Astrocyte (in vitro differentiated cells and primary cell): Measurements from ENCODE around the gene COLQ. TPM values are rescaled to one million over a fixed set of nuclear protein-coding genes. Genes with fewer than 3 reads are reported as not detected.
"Not testable (repeated sequence)": the region's sequence is repeated elsewhere in the genome, so short reads cannot be mapped to it uniquely, and the experiment has no call there.

Experiments used
- DNase-seq: peaks from one replicate; pipeline ENCODE4 v3.0.0-alpha.2; 2010; ENCODE audit warnings: low read depth
- FAIRE-seq: peaks from 2 replicates; lab custom pipeline; 2011; peaks lifted over from hg19 to GRCh38; lab: Jason Lieb, UNC
- H2AFZ ChIP-seq: 2 replicates; pipeline ENCODE4 v1.6.0; 2012; ENCODE audit warnings: low read depth, low read length, inconsistent platforms
- H3K27ac ChIP-seq: 2 replicates; pipeline ENCODE4 v1.5.1; 2011; ENCODE audit warnings: low read depth, low read length, inconsistent platforms
- H3K27me3 ChIP-seq: 2 replicates; pipeline ENCODE4 v1.6.0; 2011; ENCODE audit warnings: low read length, inconsistent platforms; ENCODE audit not compliant: insufficient read depth
- H3K36me3 ChIP-seq: 2 replicates; pipeline ENCODE4 v1.5.1; 2011; ENCODE audit warnings: low read length, inconsistent platforms; ENCODE audit not compliant: insufficient read depth
- H3K4me1 ChIP-seq: 2 replicates; pipeline ENCODE4 v1.5.1; 2011; ENCODE audit warnings: low read length, inconsistent platforms; ENCODE audit not compliant: insufficient read depth
- H3K4me2 ChIP-seq: 2 replicates; pipeline ENCODE4 v1.6.0; 2012; ENCODE audit warnings: low read length, inconsistent platforms
- H3K4me3 ChIP-seq: 2 replicates; pipeline ENCODE4 v1.5.1; 2011; ENCODE audit warnings: low read depth, mild to moderate bottlenecking, low read length, inconsistent platforms; ENCODE audit not compliant: insufficient read depth
- H3K79me2 ChIP-seq: 2 replicates; pipeline ENCODE4 v1.6.0; 2012; ENCODE audit warnings: mild to moderate bottlenecking, low read length, inconsistent platforms; ENCODE audit not compliant: insufficient read depth
- H3K9ac ChIP-seq: 2 replicates; pipeline ENCODE4 v1.6.0; 2012; ENCODE audit warnings: mild to moderate bottlenecking, low read length, inconsistent platforms
- H3K9me3 ChIP-seq: 2 replicates; pipeline ENCODE4 v1.5.1; 2012; ENCODE audit warnings: low read depth, mild to moderate bottlenecking, low read length, inconsistent platforms; ENCODE audit not compliant: insufficient read depth
- H4K20me1 ChIP-seq: 2 replicates; pipeline ENCODE4 v1.6.0; 2012; ENCODE audit warnings: low read length, inconsistent platforms; ENCODE audit not compliant: insufficient read depth
- H3K27ac Mint-ChIP-seq: one replicate; pipeline ENCODE4 v1.8.0; 2021; ENCODE audit warnings: mild to moderate bottlenecking, mixed read lengths; ENCODE audit not compliant: unreplicated experiment
- H3K27me3 Mint-ChIP-seq: one replicate; pipeline ENCODE4 v1.8.0; 2021; ENCODE audit warnings: low read depth, mixed read lengths; ENCODE audit not compliant: unreplicated experiment
- H3K36me3 Mint-ChIP-seq: one replicate; pipeline ENCODE4 v1.8.0; 2021; ENCODE audit warnings: low read depth, mixed read lengths; ENCODE audit not compliant: unreplicated experiment
- H3K4me1 Mint-ChIP-seq: one replicate; pipeline ENCODE4 v1.8.0; 2021; ENCODE audit warnings: low read depth, mixed read lengths; ENCODE audit not compliant: unreplicated experiment
- H3K4me3 Mint-ChIP-seq: one replicate; pipeline ENCODE4 v1.8.0; 2021; ENCODE audit warnings: mild to moderate bottlenecking, moderate library complexity, mixed read lengths; ENCODE audit not compliant: unreplicated experiment
- H3K9me3 Mint-ChIP-seq: one replicate; pipeline ENCODE4 v1.8.0; 2021; ENCODE audit warnings: mild to moderate bottlenecking, mixed read lengths; ENCODE audit not compliant: unreplicated experiment
- EZH2 ChIP-seq: IDR thresholded peaks from 2 replicates; pipeline ENCODE4 v1.6.1; 2012; ENCODE audit warnings: mild to moderate bottlenecking, low read length, inconsistent platforms; ENCODE audit not compliant: insufficient read depth
- total RNA-seq: library from RNA; stranded (reverse); gene quantifications from 2 replicates; pipeline ENCODE4 v1.2.1, GENCODE V29; 2021
- TF ChIP-seq, protein P1 (sequence below): IDR thresholded peaks from 2 replicates; pipeline ENCODE4 v1.5.1; 2011; ENCODE audit warnings: low read depth, mild to moderate bottlenecking, inconsistent platforms, low read length, moderate library complexity; ENCODE audit not compliant: insufficient read depth

Gene COLQ
- total RNA-seq, 1 donor from 2014 or later, result 1.2 TPM

- DNase-seq (no peak), FAIRE-seq (no peak)
- Mint-ChIP-seq H3K9me3 (peaks cover 3% of the 10 kb centered on the region), H3K36me3 (peaks cover 5% of the 10 kb centered on the region), H3K4me3 (peak overlapping the region; percentile 64), H3K4me1 (peaks cover 2% of the 10 kb centered on the region), H3K27ac (no peak overlapping the region), H3K27me3 (peaks cover 5% of the 10 kb centered on the region)
- Histone ChIP-seq H3K4me1 (no peaks in the 10 kb centered on the region), H2AFZ (no peak overlapping the region), H3K36me3 (no peaks in the 10 kb centered on the region), H3K4me3 (no peak overlapping the region), H4K20me1 (no peaks in the 10 kb centered on the region), H3K79me2 (no peaks in the 10 kb centered on the region), H3K27me3 (no peaks in the 10 kb centered on the region), H3K9me3 (no peaks in the 10 kb centered on the region), H3K27ac (no peak overlapping the region), H3K9ac (no peak overlapping the region), H3K4me2 (no peak overlapping the region)
- no peak for TF ChIP-seq EZH2
- TF ChIP-seq, protein P1, sequence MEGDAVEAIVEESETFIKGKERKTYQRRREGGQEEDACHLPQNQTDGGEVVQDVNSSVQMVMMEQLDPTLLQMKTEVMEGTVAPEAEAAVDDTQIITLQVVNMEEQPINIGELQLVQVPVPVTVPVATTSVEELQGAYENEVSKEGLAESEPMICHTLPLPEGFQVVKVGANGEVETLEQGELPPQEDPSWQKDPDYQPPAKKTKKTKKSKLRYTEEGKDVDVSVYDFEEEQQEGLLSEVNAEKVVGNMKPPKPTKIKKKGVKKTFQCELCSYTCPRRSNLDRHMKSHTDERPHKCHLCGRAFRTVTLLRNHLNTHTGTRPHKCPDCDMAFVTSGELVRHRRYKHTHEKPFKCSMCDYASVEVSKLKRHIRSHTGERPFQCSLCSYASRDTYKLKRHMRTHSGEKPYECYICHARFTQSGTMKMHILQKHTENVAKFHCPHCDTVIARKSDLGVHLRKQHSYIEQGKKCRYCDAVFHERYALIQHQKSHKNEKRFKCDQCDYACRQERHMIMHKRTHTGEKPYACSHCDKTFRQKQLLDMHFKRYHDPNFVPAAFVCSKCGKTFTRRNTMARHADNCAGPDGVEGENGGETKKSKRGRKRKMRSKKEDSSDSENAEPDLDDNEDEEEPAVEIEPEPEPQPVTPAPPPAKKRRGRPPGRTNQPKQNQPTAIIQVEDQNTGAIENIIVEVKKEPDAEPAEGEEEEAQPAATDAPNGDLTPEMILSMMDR, result no peak
These were observed 59.1 kb downstream of the COLQ start for GRCh38 chr3:15462451-15462850.

GRCh38 chr3:15460891-15461531, 60.5 kb downstream of the COLQ start:
- H3K36me3 ChIP-seq, result no peaks in the 10 kb centered on the region
- no peak overlapping the region for H3K9ac ChIP-seq
- TF ChIP-seq, protein P1, result no peak
- TF ChIP-seq EZH2, result no peak
- H3K4me3 Mint-ChIP-seq, result no peak overlapping the region
- no peaks in the 10 kb centered on the region for H3K4me1 ChIP-seq
- FAIRE-seq (no peak), DNase-seq (no peak)
- H3K9me3 Mint-ChIP-seq, result peaks cover 3% of the 10 kb centered on the region
- H4K20me1 ChIP-seq, result no peaks in the 10 kb centered on the region
- peaks cover 4% of the 10 kb centered on the region for H3K4me1 Mint-ChIP-seq
- H3K9me3 ChIP-seq, result no peaks in the 10 kb centered on the region
- H3K36me3 Mint-ChIP-seq, result peaks cover 2% of the 10 kb centered on the region
- no peak overlapping the region for H3K27ac Mint-ChIP-seq
- no peak overlapping the region for H2AFZ ChIP-seq
- H3K79me2 ChIP-seq, result no peaks in the 10 kb centered on the region
- H3K4me3 ChIP-seq, result no peak overlapping the region
- peaks cover 2% of the 10 kb centered on the region for H3K27me3 Mint-ChIP-seq
- H3K27me3 ChIP-seq, result no peaks in the 10 kb centered on the region
- H3K27ac ChIP-seq, result no peak overlapping the region
- no peak overlapping the region for H3K4me2 ChIP-seq

- peaks cover 4% of the 10 kb centered on the region for H3K4me1 Mint-ChIP-seq
- H3K27ac ChIP-seq, result no peak overlapping the region
- no peak overlapping the region for H3K27ac Mint-ChIP-seq
- H3K9me3 Mint-ChIP-seq, result peaks cover 2% of the 10 kb centered on the region
- no peak for FAIRE-seq
- no peak overlapping the region for H3K4me2 ChIP-seq
- H3K4me3 ChIP-seq, result no peak overlapping the region
- H3K4me3 Mint-ChIP-seq, result no peak overlapping the region
- H2AFZ ChIP-seq, result no peak overlapping the region
- no peak for DNase-seq
- H4K20me1 ChIP-seq, result no peaks in the 10 kb centered on the region
- H3K9me3 ChIP-seq, result no peaks in the 10 kb centered on the region
- no peaks in the 10 kb centered on the region for H3K36me3 ChIP-seq
- TF ChIP-seq, protein P1, result no peak
- TF ChIP-seq EZH2, result no peak
- H3K27me3 ChIP-seq, result no peaks in the 10 kb centered on the region
- peaks cover 2% of the 10 kb centered on the region for H3K27me3 Mint-ChIP-seq
- no peaks in the 10 kb centered on the region for H3K79me2 ChIP-seq
- no peak overlapping the region for H3K9ac ChIP-seq
- H3K4me1 ChIP-seq, result no peaks in the 10 kb centered on the region
- H3K36me3 Mint-ChIP-seq, result no peaks in the 10 kb centered on the region
These were observed 63.2 kb downstream of the COLQ start for GRCh38 chr3:15458212-15458780.

DNA sequence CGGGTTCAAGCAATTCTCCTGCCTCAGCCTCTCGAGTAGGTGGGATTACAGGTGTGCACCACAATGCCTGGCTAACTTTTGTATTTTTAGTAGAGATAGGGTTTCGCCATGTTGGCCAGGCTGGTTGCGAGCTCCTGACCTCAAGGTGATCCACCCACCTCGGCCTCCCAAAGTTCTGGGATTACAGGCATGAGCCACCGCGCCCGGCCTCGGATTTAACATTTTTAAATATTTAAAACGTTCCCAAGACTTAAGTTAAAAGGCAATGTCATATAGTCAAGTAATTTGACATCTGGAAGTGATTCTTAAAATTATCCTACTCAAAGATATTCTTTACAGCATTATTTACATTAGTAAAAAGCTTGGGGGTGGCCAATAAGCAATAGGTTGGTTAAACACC, 64.6 kb downstream of the COLQ start:
- H3K36me3 Mint-ChIP-seq, H2AFZ ChIP-seq, H3K27ac ChIP-seq, H3K27ac Mint-ChIP-seq, H3K4me1 ChIP-seq, H3K27me3 ChIP-seq, H3K27me3 Mint-ChIP-seq, H3K9ac ChIP-seq, H3K36me3 ChIP-seq, H3K4me1 Mint-ChIP-seq, H3K4me2 ChIP-seq, H3K79me2 ChIP-seq, H3K4me3 Mint-ChIP-seq, H3K9me3 Mint-ChIP-seq, FAIRE-seq, DNase-seq, H3K9me3 ChIP-seq, H4K20me1 ChIP-seq, H3K4me3 ChIP-seq: not testable (repeated sequence)
